Measurements from ENCODE around the gene R3HDM2.
"Not testable (repeated sequence)": the region's sequence is repeated elsewhere in the genome, so short reads cannot be mapped to it uniquely, and the experiment has no call there.

The R3HDM2 gene

GRCh38 chr12:57410534-57410933, 20.3 kb downstream of the R3HDM2 start:
- no peaks in the 10 kb centered on the region for H3K4me1 ChIP-seq (ENCODE audit: control insufficient read depth, insufficient read depth, low read length)
- H3K27me3 ChIP-seq (ENCODE audit: control insufficient read depth, insufficient read depth, low read length), result no peaks in the 10 kb centered on the region
- no peaks in the 10 kb centered on the region for H3K9me3 ChIP-seq (replicated peaks; ENCODE audit: low read length)
- H3K9ac ChIP-seq (ENCODE audit: low read depth, low read length), result no peak overlapping the region
- H3K4me3 ChIP-seq (ENCODE audit: low read length), result no peak overlapping the region
- no peaks in the 10 kb centered on the region for H3K36me3 ChIP-seq (ENCODE audit: insufficient read depth, low read length)
- no peak overlapping the region for H3K4me2 ChIP-seq (ENCODE audit: low read length)

- H3K4me1 ChIP-seq (ENCODE audit: control insufficient read depth, insufficient read depth, low read length), result peaks cover 3% of the 10 kb centered on the region
- H3K4me3 ChIP-seq (ENCODE audit: low read length), result no peak overlapping the region
- H3K4me2 ChIP-seq (ENCODE audit: low read length), result no peak overlapping the region
- H3K36me3 ChIP-seq (ENCODE audit: insufficient read depth, low read length), result no peaks in the 10 kb centered on the region
- H3K9me3 ChIP-seq (replicated peaks; ENCODE audit: low read length), result no peaks in the 10 kb centered on the region
- no peaks in the 10 kb centered on the region for H3K27me3 ChIP-seq (ENCODE audit: control insufficient read depth, insufficient read depth, low read length)
- H3K9ac ChIP-seq (ENCODE audit: low read depth, low read length), result no peak overlapping the region
Observed at GRCh38 chr12:57404966-57405640, 25.7 kb downstream of the R3HDM2 start.

- not testable (repeated sequence) for H3K4me3 ChIP-seq (ENCODE audit: low read length); H3K4me2 ChIP-seq (ENCODE audit: low read length); H3K9ac ChIP-seq (ENCODE audit: low read depth, low read length); H3K27me3 ChIP-seq (ENCODE audit: control insufficient read depth, insufficient read depth, low read length); H3K9me3 ChIP-seq (replicated peaks; ENCODE audit: low read length); H3K36me3 ChIP-seq (ENCODE audit: insufficient read depth, low read length); H3K4me1 ChIP-seq (ENCODE audit: control insufficient read depth, insufficient read depth, low read length)
Observed at GRCh38 chr12:57402156-57402555, 28.7 kb downstream of the R3HDM2 start.

GRCh38 chr12:57401165-57401564, 29.7 kb downstream of the R3HDM2 start:
- no peaks in the 10 kb centered on the region for H3K27me3 ChIP-seq (ENCODE audit: control insufficient read depth, insufficient read depth, low read length)
- H3K36me3 ChIP-seq (ENCODE audit: insufficient read depth, low read length), result no peaks in the 10 kb centered on the region
- H3K4me1 ChIP-seq (ENCODE audit: control insufficient read depth, insufficient read depth, low read length), result peaks cover 3% of the 10 kb centered on the region
- H3K9me3 ChIP-seq (replicated peaks; ENCODE audit: low read length), result no peaks in the 10 kb centered on the region
- no peak overlapping the region for H3K4me2 ChIP-seq (ENCODE audit: low read length)
- no peak overlapping the region for H3K4me3 ChIP-seq (ENCODE audit: low read length)
- H3K9ac ChIP-seq (ENCODE audit: low read depth, low read length), result no peak overlapping the region

GRCh38 chr12:57399718-57400463, 31.0 kb downstream of the R3HDM2 start:
- H3K36me3 ChIP-seq (ENCODE audit: insufficient read depth, low read length); H3K4me2 ChIP-seq (ENCODE audit: low read length): not testable (repeated sequence)

GRCh38 chr12:57397441-57397840, 33.4 kb downstream of the R3HDM2 start:
- H3K9me3 ChIP-seq (replicated peaks; ENCODE audit: low read length), result no peaks in the 10 kb centered on the region
- H3K9ac ChIP-seq (ENCODE audit: low read depth, low read length), result no peak overlapping the region
- H3K36me3 ChIP-seq (ENCODE audit: insufficient read depth, low read length), result peaks cover 11% of the 10 kb centered on the region
- no peaks in the 10 kb centered on the region for H3K27me3 ChIP-seq (ENCODE audit: control insufficient read depth, insufficient read depth, low read length)
- peaks cover 3% of the 10 kb centered on the region for H3K4me1 ChIP-seq (ENCODE audit: control insufficient read depth, insufficient read depth, low read length)
- H3K4me3 ChIP-seq (ENCODE audit: low read length), result no peak overlapping the region
- no peak overlapping the region for H3K4me2 ChIP-seq (ENCODE audit: low read length)

More at GRCh38 chr12:57399718-57400463, 31.0 kb downstream of the R3HDM2 start:
- H3K9ac ChIP-seq (ENCODE audit: low read depth, low read length); H3K4me3 ChIP-seq (ENCODE audit: low read length); H3K4me1 ChIP-seq (ENCODE audit: control insufficient read depth, insufficient read depth, low read length); H3K9me3 ChIP-seq (replicated peaks; ENCODE audit: low read length); H3K27me3 ChIP-seq (ENCODE audit: control insufficient read depth, insufficient read depth, low read length): not testable (repeated sequence)

- no peaks in the 10 kb centered on the region for H3K27me3 ChIP-seq (ENCODE audit: control insufficient read depth, insufficient read depth, low read length)
- no peaks in the 10 kb centered on the region for H3K9me3 ChIP-seq (replicated peaks; ENCODE audit: low read length)
- no peak overlapping the region for H3K9ac ChIP-seq (ENCODE audit: low read depth, low read length)
- peaks cover 13% of the 10 kb centered on the region for H3K36me3 ChIP-seq (ENCODE audit: insufficient read depth, low read length)
- no peak overlapping the region for H3K4me3 ChIP-seq (ENCODE audit: low read length)
- no peak overlapping the region for H3K4me2 ChIP-seq (ENCODE audit: low read length)
- peaks cover 6% of the 10 kb centered on the region for H3K4me1 ChIP-seq (ENCODE audit: control insufficient read depth, insufficient read depth, low read length)
Observed at GRCh38 chr12:57395121-57395520, 35.7 kb downstream of the R3HDM2 start.

- Histone ChIP-seq H3K9ac (ENCODE audit: low read depth, low read length) (peak overlapping the region; percentile 39), H3K9me3 (replicated peaks; ENCODE audit: low read length) (no peaks in the 10 kb centered on the region), H3K4me3 (ENCODE audit: low read length) (no peak overlapping the region), H3K36me3 (ENCODE audit: insufficient read depth, low read length) (peaks cover 8% of the 10 kb centered on the region), H3K4me2 (ENCODE audit: low read length) (no peak overlapping the region), H3K4me1 (ENCODE audit: control insufficient read depth, insufficient read depth, low read length) (peaks cover 25% of the 10 kb centered on the region), H3K27me3 (ENCODE audit: control insufficient read depth, insufficient read depth, low read length) (no peaks in the 10 kb centered on the region)
Observed at GRCh38 chr12:57390174-57390573, 40.7 kb downstream of the R3HDM2 start.

GRCh38 chr12:57389033-57389432, 41.8 kb downstream of the R3HDM2 start:
- Histone ChIP-seq H3K4me2 (ENCODE audit: low read length) (peak overlapping the region; percentile 72), H3K27me3 (ENCODE audit: control insufficient read depth, insufficient read depth, low read length) (no peaks in the 10 kb centered on the region), H3K9ac (ENCODE audit: low read depth, low read length) (peak overlapping the region; percentile 42), H3K4me1 (ENCODE audit: control insufficient read depth, insufficient read depth, low read length) (peaks cover 25% of the 10 kb centered on the region), H3K36me3 (ENCODE audit: insufficient read depth, low read length) (peaks cover 2% of the 10 kb centered on the region), H3K9me3 (replicated peaks; ENCODE audit: low read length) (no peaks in the 10 kb centered on the region), H3K4me3 (ENCODE audit: low read length) (peak overlapping the region; percentile 23)

- Histone ChIP-seq H3K4me3 (ENCODE audit: low read length) (no peak overlapping the region), H3K36me3 (ENCODE audit: insufficient read depth, low read length) (peaks cover 2% of the 10 kb centered on the region), H3K27me3 (ENCODE audit: control insufficient read depth, insufficient read depth, low read length) (no peaks in the 10 kb centered on the region), H3K9ac (ENCODE audit: low read depth, low read length) (peak overlapping the region; percentile 42), H3K4me2 (ENCODE audit: low read length) (peak overlapping the region; percentile 55), H3K9me3 (replicated peaks; ENCODE audit: low read length) (no peaks in the 10 kb centered on the region), H3K4me1 (ENCODE audit: control insufficient read depth, insufficient read depth, low read length) (peaks cover 25% of the 10 kb centered on the region)
Observed at GRCh38 chr12:57388425-57388824, 42.4 kb downstream of the R3HDM2 start.

- no peak overlapping the region for H3K9ac ChIP-seq (ENCODE audit: low read depth, low read length)
- H3K4me1 ChIP-seq (ENCODE audit: control insufficient read depth, insufficient read depth, low read length), result peaks cover 25% of the 10 kb centered on the region
- no peak overlapping the region for H3K4me3 ChIP-seq (ENCODE audit: low read length)
- H3K4me2 ChIP-seq (ENCODE audit: low read length), result no peak overlapping the region
- H3K27me3 ChIP-seq (ENCODE audit: control insufficient read depth, insufficient read depth, low read length), result no peaks in the 10 kb centered on the region
- H3K36me3 ChIP-seq (ENCODE audit: insufficient read depth, low read length), result peaks cover 2% of the 10 kb centered on the region
- H3K9me3 ChIP-seq (replicated peaks; ENCODE audit: low read length), result no peaks in the 10 kb centered on the region
Observed at GRCh38 chr12:57386187-57386720, 44.6 kb downstream of the R3HDM2 start.
